Omental fat pad (tissue), 4 donors: ENCODE results near the gene SLC35F3. TPM values are rescaled to one million over a fixed set of nuclear protein-coding genes. Genes with fewer than 3 reads are reported as not detected.

Source experiments
- ATAC-seq: fragments of 150-250 bp; one replicate; pipeline ENCODE4 v1.9.1; 2016; ENCODE audit warnings: mild to moderate bottlenecking, moderate library complexity; ENCODE audit not compliant: low FRiP score
- DNase-seq: peaks from one replicate; pipeline ENCODE4 v3.0.0-alpha.2; 2019; ENCODE audit warnings: low spot score
- CTCF ChIP-seq, 3 donors: fragments of 450-650 bp; IDR thresholded peaks; one replicate each; pipeline ENCODE4 v1.5.1; 2016 to 2017; ENCODE audit warnings: antibody characterized with exemption in 3 of 3, mild to moderate bottlenecking in 3 of 3, moderate library complexity in 2 of 3
- total RNA-seq, 4 donors: library from RNA; depleted of rRNA; stranded (reverse); fragments of >200 nt; gene quantifications; one replicate each; pipeline ENCODE4 v1.1.0, GENCODE V29; 2016

The SLC35F3 gene
- total RNA-seq, 4 donors from 2014 or later: 0.09 TPM; not detected in 3

- ATAC-seq: no peak
- DNase-seq: no peak
- TF ChIP-seq CTCF (IDR thresholded peaks at IDR 0.05): no peak
Observed at GRCh38 chr1:234250747-234251146, 346.3 kb downstream of the SLC35F3 start.

DNA sequence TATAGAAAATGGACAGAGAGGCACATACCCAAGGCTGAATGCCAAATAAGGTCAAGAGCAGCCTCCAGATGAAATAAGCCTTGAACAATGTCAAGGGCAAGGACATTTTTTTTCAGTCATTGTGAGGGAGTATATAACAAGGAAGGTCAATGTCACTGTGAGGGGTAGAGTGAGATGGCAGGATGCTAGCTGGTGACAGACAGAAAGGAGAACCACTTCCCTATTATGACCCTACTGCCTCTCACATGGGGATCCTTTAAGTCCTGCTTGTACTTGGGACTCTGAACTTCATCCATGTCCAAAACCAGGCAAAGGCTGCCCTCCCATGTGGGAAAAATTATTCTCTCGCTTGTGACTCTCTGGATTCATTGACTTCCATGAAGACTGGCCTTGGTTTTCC lies 349.3 kb downstream of the SLC35F3 start:
- ATAC-seq: no peak
- no peak for DNase-seq
- no peak for TF ChIP-seq CTCF (IDR thresholded peaks at IDR 0.05)

- DNase-seq: no peak
- TF ChIP-seq CTCF (IDR thresholded peaks at IDR 0.05): no peak
- ATAC-seq: no peak
Observed at GRCh38 chr1:234256359-234256758, 351.9 kb downstream of the SLC35F3 start.

GRCh38 chr1:234258071-234258470 lies 353.6 kb downstream of the SLC35F3 start:
- TF ChIP-seq CTCF (IDR thresholded peaks at IDR 0.05): no peak
- no peak for DNase-seq
- no peak for ATAC-seq

DNA sequence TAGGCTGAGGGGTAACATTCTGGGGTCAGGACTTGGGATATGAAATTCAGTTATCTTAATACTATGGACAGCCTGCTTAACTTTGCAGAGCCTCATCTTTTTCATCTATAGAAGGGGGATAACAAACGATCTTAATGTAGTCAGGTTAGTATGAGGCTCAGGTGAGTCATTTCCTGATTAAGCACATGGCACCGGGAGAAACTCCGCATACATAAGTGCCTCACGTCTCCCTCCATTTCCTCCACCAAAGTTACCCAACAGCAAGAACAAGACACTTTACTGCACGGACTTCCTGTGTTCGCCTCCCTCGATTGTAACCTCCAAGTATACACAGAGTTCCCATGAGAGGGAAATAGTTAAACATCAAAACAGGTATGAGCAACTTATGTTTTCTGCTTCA lies 356.1 kb downstream of the SLC35F3 start:
- ATAC-seq (no peak), DNase-seq (no peak)
- no peak for TF ChIP-seq CTCF (IDR thresholded peaks at IDR 0.05)

DNA sequence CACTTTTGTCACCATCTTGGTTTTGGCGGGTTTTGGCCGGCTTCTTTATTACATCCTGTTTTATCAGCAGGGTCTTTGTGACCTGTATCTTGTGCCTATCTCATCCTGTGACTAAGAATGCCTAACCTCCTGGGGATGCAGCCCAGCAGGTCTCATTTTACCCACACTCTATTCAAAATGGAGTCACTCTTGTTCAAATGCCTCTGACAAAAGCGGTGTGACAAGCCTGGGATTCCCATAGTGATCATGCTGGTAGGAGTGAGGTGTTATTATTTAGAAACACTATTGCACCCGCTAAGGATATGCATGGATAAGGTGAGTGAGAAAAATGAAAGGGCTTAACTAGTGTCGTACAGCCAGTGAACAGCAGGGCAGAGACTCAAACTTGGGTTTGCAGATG lies 357.1 kb downstream of the SLC35F3 start:
- TF ChIP-seq CTCF (IDR thresholded peaks at IDR 0.05): no peak
- no peak for ATAC-seq
- DNase-seq: no peak

GRCh38 chr1:234262007-234262753 lies 357.7 kb downstream of the SLC35F3 start:
- ATAC-seq (no peak), DNase-seq (no peak)
- no peak for TF ChIP-seq CTCF (IDR thresholded peaks at IDR 0.05)
